ENCODE results near the gene ORMDL2. TPM values are rescaled to one million over a fixed set of nuclear protein-coding genes. Genes with fewer than 3 reads are reported as not detected.

Gene ORMDL2
- total RNA-seq, 4 donors from 2014 or later = 5.0 to 31.2 (median 24.2) TPM

DNA sequence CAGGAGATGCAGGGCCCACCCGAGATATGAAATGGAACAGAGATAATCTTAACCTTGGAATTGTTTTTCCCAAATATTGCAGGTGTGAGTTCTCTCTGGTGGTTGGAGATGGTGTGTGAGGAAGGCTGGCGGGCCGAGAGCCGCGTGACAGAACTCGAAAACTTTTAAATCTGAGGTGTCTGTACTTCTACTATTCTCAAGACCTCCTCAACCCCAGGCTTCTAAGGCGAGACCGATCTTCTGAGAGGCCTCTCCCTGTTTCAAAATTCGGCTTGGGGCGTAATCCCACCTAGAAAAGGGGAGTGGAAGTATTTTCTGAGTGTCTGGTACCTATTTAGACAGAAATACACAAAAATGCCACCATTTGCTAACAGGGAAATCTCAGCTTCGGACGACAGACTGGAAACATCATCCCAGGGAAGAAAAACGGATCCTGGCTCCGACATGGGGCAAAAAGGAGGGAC lies 928 bp upstream of the ORMDL2 start:
- H3K4me1 ChIP-seq = peaks cover 0 to 42% (median 2%) of the 10 kb centered on the region in 4 donors
- no peak for TF ChIP-seq CTCF (IDR thresholded peaks at IDR 0.05)
- no peaks in the 10 kb centered on the region for H3K9me3 ChIP-seq
- no peaks in the 10 kb centered on the region for H3K27me3 ChIP-seq
- peaks cover 0 to 48% (median 0%) of the 10 kb centered on the region in 3 donors for H3K36me3 ChIP-seq
- H3K4me3 ChIP-seq = peak overlapping the region; percentile 67 to 80 (median 78)
- H3K27ac ChIP-seq = peak overlapping the region; percentile 80 to 89 (median 87)
- DNase-seq = peak in 1 of 3 donors; percentile 46

- no peak for TF ChIP-seq CTCF (IDR thresholded peaks at IDR 0.05)
- TF ChIP-seq POLR2A (IDR thresholded peaks at IDR 0.05) = no peak
- H3K4me3 ChIP-seq = peak overlapping the region; percentile 67 to 80 (median 78)
- H3K36me3 ChIP-seq = peaks cover 0 to 56% (median 0%) of the 10 kb centered on the region in 3 donors
- no peaks in the 10 kb centered on the region for H3K27me3 ChIP-seq
- H3K9me3 ChIP-seq = no peaks in the 10 kb centered on the region
- peak overlapping the region; percentile 70 to 88 (median 84) for H3K27ac ChIP-seq
- no peak for DNase-seq
- peaks cover 0 to 37% (median 2%) of the 10 kb centered on the region in 4 donors for H3K4me1 ChIP-seq
Measured at GRCh38 chr12:55818140-55818728, 393 bp downstream of the ORMDL2 start.

GRCh38 chr12:55818886-55819285 lies 1.0 kb downstream of the ORMDL2 start:
- DNase-seq = peak in 1 of 3 donors; percentile 45
- peaks cover 0 to 50% (median 0%) of the 10 kb centered on the region in 3 donors for H3K36me3 ChIP-seq
- H3K4me3 ChIP-seq = peak overlapping the region in 3 of 4 donors; percentile 67 to 79 (median 78)
- H3K9me3 ChIP-seq = no peaks in the 10 kb centered on the region
- H3K27ac ChIP-seq = peak overlapping the region; percentile 0 to 88 (median 78)
- TF ChIP-seq CTCF (IDR thresholded peaks at IDR 0.05) = no peak
- TF ChIP-seq POLR2A (IDR thresholded peaks at IDR 0.05) = no peak
- H3K4me1 ChIP-seq = peaks cover 0 to 40% (median 2%) of the 10 kb centered on the region in 4 donors
- H3K27me3 ChIP-seq = no peaks in the 10 kb centered on the region

DNA sequence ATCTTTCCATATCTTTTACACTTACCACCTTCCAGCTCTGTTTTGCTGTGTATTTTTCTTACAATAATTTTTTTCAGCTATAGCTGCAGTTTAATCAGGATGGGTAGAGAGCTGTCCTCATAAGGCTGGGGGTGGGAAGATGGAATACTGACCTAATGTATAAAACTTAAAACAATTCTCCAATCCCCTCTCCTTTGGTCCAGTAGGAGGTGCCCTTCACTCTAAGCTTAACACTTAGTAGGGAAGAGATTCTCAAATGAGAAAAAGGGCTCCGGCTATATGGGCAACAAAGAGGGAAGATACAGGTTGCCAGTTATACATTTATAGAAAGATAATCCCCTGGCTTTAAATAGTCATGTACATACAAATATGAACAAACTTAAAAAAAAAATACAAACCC lies 2.8 kb downstream of the ORMDL2 start:
- H3K27ac ChIP-seq = no peak overlapping the region
- H3K4me3 ChIP-seq = no peak overlapping the region
- no peaks in the 10 kb centered on the region for H3K9me3 ChIP-seq
- peaks cover 0 to 36% (median 0%) of the 10 kb centered on the region in 3 donors for H3K36me3 ChIP-seq
- TF ChIP-seq CTCF (IDR thresholded peaks at IDR 0.05) = peak in 3 of 6 experiments; percentile 5 to 15 (median 8)
- no peak for TF ChIP-seq POLR2A (IDR thresholded peaks at IDR 0.05)
- no peak for DNase-seq
- no peaks in the 10 kb centered on the region for H3K27me3 ChIP-seq
- peaks cover 0 to 40% (median 2%) of the 10 kb centered on the region in 4 donors for H3K4me1 ChIP-seq

GRCh38 chr12:55822228-55822627 lies 4.4 kb downstream of the ORMDL2 start:
- no peaks in the 10 kb centered on the region for H3K9me3 ChIP-seq
- TF ChIP-seq CTCF (IDR thresholded peaks at IDR 0.05) (peak in 4 of 6 experiments; percentile 7 to 24 (median 22)), POLR2A (IDR thresholded peaks at IDR 0.05) (no peak)
- peaks cover 0 to 36% (median 0%) of the 10 kb centered on the region in 3 donors for H3K36me3 ChIP-seq
- no peaks in the 10 kb centered on the region for H3K27me3 ChIP-seq
- no peak overlapping the region for H3K4me3 ChIP-seq
- peaks cover 0 to 45% (median 3%) of the 10 kb centered on the region in 4 donors for H3K4me1 ChIP-seq
- peak in 1 of 3 donors; percentile 46 for DNase-seq
- H3K27ac ChIP-seq = no peak overlapping the region
